Right lung (tissue), 10 donors: Measurements from ENCODE around the gene TAF15. TPM values are rescaled to one million over a fixed set of nuclear protein-coding genes. Genes with fewer than 3 reads are reported as not detected.

Experiments used
- DNase-seq, 2 donors: peaks; one replicate each; pipeline ENCODE4 v3.0.0-alpha.2; 2013
- long read RNA-seq, 8 donors: transcript quantifications; one replicate each; lab custom pipeline, GENCODE V29; 2026
- polyA plus RNA-seq, 5 donors: library from polyadenylated mRNA; unstranded; fragments of 120-200 nt; gene quantifications; one replicate each; pipeline versions ENCODE4 v1.2.1 to v1.2.3, GENCODE V29; 2013; ENCODE audit warnings: inconsistent platforms in 1 of 5, low replicate concordance in 1 of 5; ENCODE audit not compliant: insufficient read length in 5 of 5, insufficient read depth in 1 of 5

Gene TAF15
- 100 to 1,000 TPM; 200 to 261 (median 239) TPM for polyA plus RNA-seq
- long read RNA-seq, donor 1, transcript TAF15-213 (7 exons, 760 nt), result major isoform, 7 of 159 reads
- long read RNA-seq, donor 1, partial matches to known transcripts, result 148 of 159 reads
- long read RNA-seq, donor 1, other reads (novel, unspliced or antisense), result 0 of 159 reads
- long read RNA-seq, donor 2, partial matches to known transcripts, result 43 of 48 reads
- long read RNA-seq, donor 2, other reads (novel, unspliced or antisense), result 0 of 48 reads
- long read RNA-seq, donor 3, transcript TAF15-213 (7 exons, 760 nt), result major isoform, 6 of 61 reads
- long read RNA-seq, donor 3, partial matches to known transcripts, result 51 of 61 reads
- long read RNA-seq, donor 3, other reads (novel, unspliced or antisense), result 0 of 61 reads
- long read RNA-seq, donor 4, partial matches to known transcripts, result 27 of 36 reads
- long read RNA-seq, donor 4, other reads (novel, unspliced or antisense), result 0 of 36 reads
- long read RNA-seq, donor 5, partial matches to known transcripts, result 154 of 175 reads
- long read RNA-seq, donor 5, other reads (novel, unspliced or antisense), result 13 of 175 reads
- long read RNA-seq, donor 6, transcript TAF15-213 (7 exons, 760 nt), result minor isoform, 5 of 88 reads
- long read RNA-seq, donor 6, transcript TAF15-215 (16 exons, 2,191 nt), result major isoform, 7 of 88 reads
- long read RNA-seq, donor 6, partial matches to known transcripts, result 74 of 88 reads
- long read RNA-seq, donor 6, other reads (novel, unspliced or antisense), result 0 of 88 reads
- long read RNA-seq, donor 7, transcript TAF15-213 (7 exons, 760 nt), result major isoform, 5 of 44 reads
- long read RNA-seq, donor 7, partial matches to known transcripts, result 33 of 44 reads
- long read RNA-seq, donor 7, other reads (novel, unspliced or antisense), result 0 of 44 reads
- long read RNA-seq, donor 8, partial matches to known transcripts, result 43 of 45 reads
- long read RNA-seq, donor 8, other reads (novel, unspliced or antisense), result 0 of 45 reads

GRCh38 chr17:35808962-35809854, at the start of gene TAF15:
Gene TAF15, plus strand, starts transcription at chr17:35809484. Its CDS starts 86 bp downstream, at chr17:35809570.
- DNase-seq, result peak; percentile 96

DNA sequence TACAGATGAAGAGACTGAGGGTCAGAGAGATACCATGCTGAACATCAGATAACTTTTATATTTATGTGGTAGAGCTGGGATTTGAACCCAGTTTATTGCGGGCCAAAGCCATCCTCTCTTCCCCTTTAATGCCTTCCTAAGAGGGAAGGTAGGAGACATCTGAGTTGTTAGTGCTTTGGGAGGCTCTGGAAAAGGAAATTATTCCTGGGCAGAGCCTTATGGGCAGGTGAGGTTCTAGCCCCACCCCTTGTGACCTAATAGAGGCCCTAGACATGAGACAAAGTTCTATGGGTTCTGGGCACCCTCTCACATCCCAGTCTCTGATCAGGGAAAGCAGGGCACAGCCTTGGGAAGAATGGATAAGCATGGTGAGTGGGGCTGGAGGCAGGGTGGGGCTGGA, 48.7 kb upstream of the TAF15 start, which contains the start of gene C17orf50:
C17orf50 (plus strand) TSS at position 301 of the 400 bp plus-strand sequence; CDS start at position 356, 55 bp downstream.
- DNase-seq, result no peak

DNA sequence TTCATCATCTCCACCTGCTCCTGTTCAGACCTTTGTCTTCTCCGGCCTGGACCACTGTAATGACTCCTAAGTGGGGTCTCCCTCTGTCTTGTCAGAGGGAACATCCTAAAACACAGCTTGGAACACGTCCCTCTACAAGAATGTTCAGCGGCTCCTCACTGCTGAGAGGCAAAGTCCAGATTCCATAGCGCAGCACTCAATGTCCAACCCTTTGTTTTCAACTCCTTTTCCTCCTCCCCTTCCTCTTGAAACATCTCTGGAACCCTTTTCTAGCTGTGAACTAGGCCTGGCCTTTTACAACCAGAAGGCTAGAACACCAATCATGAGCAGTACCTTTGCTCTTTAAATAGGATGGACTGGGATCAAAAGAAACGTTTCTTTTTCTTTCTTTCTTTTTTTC, 47.7 kb upstream of the TAF15 start:
- no peak for DNase-seq

- no peak for DNase-seq
Observed at GRCh38 chr17:35763767-35764122, 45.5 kb upstream of the TAF15 start.

- DNase-seq, result peak; percentile 86 to 89
Observed at GRCh38 chr17:35764123-35764991, 44.9 kb upstream of the TAF15 start.

DNA sequence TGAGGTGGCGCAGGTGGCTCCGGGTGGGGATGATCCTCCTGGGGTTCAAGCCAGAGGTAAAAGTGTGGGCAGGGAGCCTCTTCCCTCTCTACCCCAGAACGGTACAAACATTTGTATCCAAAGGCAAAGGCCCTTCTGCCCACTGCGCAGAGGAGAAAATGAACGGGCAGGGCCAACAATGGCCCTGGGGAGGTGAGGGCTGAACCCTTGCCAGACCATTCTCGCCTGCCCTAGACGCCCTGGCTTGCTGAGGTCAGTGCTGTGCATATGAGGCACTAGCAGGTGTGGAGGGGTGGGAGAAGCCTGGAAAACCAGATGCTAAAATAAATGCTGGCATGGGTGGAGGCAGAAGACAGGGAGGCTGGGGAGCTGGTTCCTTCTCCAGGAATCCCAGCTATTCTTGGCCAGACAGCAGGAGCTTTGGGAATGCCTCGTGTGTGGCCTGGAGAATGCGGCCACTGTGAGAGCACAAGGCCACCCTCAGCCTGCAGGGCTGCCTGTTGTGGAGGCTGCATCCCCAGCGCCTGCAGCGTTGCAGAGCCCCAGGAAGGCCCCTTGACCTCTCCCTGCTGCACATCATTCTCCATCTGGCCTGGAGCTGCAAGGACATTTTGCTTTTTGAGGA, 44.1 kb upstream of the TAF15 start:
- DNase-seq, result no peak

GRCh38 chr17:35765756-35766488, 43.4 kb upstream of the TAF15 start:
- no peak for DNase-seq

DNA sequence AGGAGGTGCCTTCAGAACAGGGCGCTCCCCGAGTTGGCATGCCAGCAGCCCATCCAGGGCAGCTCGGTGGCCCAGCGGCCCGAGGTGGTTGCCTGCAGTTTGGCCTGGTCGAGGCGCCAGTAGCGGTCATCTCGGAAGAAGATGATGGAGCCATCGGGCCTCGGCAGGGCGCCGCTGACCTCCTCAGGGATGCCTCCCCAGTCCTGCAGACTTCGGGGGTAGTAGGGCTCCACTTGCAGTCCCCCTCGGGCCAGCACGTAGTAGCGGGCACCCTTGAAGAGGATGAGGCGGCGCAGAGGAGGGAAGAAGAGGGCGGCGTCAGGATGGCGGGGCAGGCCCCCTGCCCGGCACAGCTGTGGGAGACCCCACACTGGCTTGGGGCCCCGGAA, 42.8 kb upstream of the TAF15 start:
- DNase-seq, result no peak

DNA sequence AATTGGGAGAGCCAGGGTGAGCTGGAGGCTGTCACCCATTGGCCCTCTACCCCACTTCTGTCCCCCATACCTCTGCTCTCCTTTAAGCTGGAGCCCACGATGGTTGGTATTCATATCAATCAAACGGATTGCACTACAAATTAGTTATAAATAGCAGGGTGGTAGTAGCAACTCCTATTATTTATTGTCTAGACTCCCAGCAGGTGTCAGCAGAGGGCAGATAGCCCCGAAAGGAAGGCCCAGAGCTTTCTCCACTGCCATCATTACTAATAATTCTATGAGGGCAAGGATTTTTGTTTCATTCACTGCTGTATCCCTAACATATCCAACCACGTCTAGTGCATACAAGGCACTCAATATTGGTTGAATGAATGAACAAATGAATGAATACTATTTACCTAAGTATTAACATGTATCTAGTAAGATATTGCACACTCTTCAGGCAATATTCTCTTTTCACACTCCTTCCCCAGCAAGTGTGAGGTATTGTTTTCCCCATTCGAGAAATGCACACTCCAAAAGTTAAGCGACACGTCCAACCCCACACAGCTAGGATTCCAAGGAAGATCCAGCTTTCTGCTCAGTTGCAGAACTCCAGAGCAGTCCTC, 42.3 kb upstream of the TAF15 start:
- no peak for DNase-seq

DNA sequence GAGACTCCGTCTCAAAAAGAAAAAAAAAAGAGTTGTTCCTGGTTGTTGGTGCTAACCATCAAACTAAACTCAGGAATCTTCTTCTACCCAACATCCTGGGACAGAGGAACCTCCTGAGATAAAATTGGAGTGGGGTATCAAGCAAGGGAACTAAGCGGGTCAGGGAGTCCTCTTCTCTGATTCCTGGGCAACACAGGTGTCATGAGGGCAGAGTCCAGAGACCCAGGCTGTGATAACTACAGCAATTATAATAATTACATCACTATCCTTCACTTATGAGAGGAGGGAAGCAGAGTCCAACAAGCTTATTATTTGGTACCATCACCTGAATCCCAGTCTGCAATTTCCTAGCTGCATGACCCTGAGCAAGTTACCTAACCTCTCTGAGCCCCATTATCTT, 40.5 kb upstream of the TAF15 start:
- DNase-seq, result no peak

DNA sequence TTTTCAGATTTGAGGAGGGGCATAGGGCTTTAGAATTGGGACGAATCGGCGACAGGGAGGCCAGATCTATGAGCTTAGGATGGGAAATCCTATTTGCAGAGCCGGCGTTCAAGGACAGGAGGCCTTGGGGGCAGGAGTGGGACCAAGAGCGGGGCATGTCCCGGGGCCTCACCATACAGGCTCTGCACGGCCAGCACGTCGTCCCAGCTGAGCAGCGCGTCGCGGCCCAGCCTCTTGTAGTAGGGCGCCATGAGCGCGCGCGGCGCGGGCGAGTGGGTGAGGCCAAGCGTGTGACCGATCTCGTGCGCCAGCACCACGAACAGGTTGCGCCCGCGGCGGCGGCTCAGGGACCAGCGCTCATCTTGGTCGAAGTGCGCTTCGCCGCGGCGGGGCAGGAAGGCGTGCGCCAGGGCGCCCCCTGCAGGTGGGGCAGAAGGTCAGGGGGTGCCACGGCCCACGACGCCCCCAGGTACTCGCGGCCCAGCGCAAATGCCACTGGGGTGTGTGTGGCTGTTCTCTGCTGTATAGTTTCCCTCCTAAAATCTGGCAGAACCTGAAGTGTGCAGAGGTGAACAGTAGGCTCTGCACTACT, 39.3 kb upstream of the TAF15 start:
- DNase-seq, result no peak

- no peak for DNase-seq
Observed at GRCh38 chr17:35773129-35773528, 36.2 kb upstream of the TAF15 start.

GRCh38 chr17:35773679-35774425, 35.4 kb upstream of the TAF15 start:
- no peak for DNase-seq

GRCh38 chr17:35774499-35774898, 34.8 kb upstream of the TAF15 start:
- DNase-seq, result peak; percentile 41 to 48

- no peak for DNase-seq
Observed at GRCh38 chr17:35775039-35775438, 34.2 kb upstream of the TAF15 start.

DNA sequence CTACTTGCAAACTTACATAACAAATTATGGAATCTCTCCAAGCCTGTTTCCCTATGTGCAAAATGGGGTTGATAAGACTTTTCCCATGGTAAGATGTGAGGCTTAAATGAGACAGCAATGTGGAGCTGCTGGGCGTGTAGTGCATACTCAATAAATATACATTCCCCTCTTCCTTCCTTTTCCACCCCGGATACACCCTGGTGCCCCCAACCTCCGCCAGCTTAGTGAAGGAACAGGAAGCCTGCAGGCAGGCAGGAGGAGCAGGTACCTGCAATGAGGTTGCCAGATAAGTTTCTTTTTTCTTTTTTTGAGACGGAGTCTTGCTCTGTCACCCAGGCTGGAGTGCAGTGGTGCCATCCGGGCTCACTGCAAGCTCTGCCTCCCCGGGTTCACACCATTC, 33.7 kb upstream of the TAF15 start:
- DNase-seq, result no peak

DNA sequence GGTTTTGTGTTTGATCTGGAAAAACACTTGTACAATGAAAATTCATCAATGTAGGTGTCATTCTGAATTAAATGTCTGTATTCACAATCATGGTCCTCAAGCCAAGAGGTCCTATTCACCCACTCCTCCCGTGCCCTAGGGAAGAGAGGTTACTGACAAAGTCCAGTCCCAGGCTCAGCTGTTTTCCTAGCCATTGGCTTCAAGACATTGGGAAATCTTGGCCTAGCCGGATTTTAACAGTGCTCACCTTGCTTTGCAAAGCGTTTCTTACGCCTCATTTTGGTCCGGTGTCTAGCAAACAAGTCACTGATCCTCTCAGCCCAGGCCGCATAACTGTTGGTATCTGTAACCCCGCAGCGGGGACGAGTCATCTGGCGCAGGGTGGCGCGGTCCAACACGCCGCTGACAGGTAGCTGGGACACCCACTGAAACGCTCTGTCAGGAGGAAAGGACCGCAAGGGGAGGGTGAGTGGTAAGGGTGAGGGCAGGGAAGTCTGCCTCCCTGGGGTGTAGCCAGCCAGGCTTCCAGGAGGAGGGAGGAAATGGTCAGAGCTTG, 30.6 kb upstream of the TAF15 start:
- no peak for DNase-seq
